HG02852 (cell line): ENCODE measurements around the gene TSEN2.
"Not testable (repeated sequence)": the region's sequence is repeated elsewhere in the genome, so short reads cannot be mapped to it uniquely, and the experiment has no call there.

ENCODE experiments used
- ATAC-seq: cut with Tn5 transposase; IDR thresholded peaks from one replicate; pipeline ENCODE4 v1.9.1; 2021; ENCODE audit warnings: mild to moderate bottlenecking, moderate library complexity; ENCODE audit not compliant: unreplicated experiment

TSEN2 gene

GRCh38 chr3:12484198-12484982, at the start of gene TSEN2:
Gene TSEN2 (plus strand): TSS chr3:12484480. CDS start chr3:12489801, 5,321 bp downstream.
- peak; percentile 94 for ATAC-seq

- ATAC-seq: no peak
Observed at GRCh38 chr3:12436514-12437220, 47.6 kb upstream of the TSEN2 start.

- no peak for ATAC-seq
Observed at GRCh38 chr3:12437221-12437605, 47.1 kb upstream of the TSEN2 start.

GRCh38 chr3:12437861-12438260, 46.4 kb upstream of the TSEN2 start:
- no peak for ATAC-seq

- ATAC-seq: no peak
Observed at GRCh38 chr3:12438318-12438717, 46.0 kb upstream of the TSEN2 start.

GRCh38 chr3:12439161-12439940, 44.9 kb upstream of the TSEN2 start:
- ATAC-seq: no peak

GRCh38 chr3:12440927-12441714, 43.2 kb upstream of the TSEN2 start:
- ATAC-seq: no peak

- ATAC-seq: no peak
Observed at GRCh38 chr3:12442654-12443501, 41.4 kb upstream of the TSEN2 start.

- no peak for ATAC-seq
Observed at GRCh38 chr3:12443781-12444522, 40.3 kb upstream of the TSEN2 start.

GRCh38 chr3:12444582-12445471, 39.5 kb upstream of the TSEN2 start:
- no peak for ATAC-seq

GRCh38 chr3:12445523-12446240, 38.6 kb upstream of the TSEN2 start:
- no peak for ATAC-seq

GRCh38 chr3:12446298-12446697, 38.0 kb upstream of the TSEN2 start:
- no peak for ATAC-seq

- ATAC-seq: no peak
Observed at GRCh38 chr3:12447075-12447474, 37.2 kb upstream of the TSEN2 start.

GRCh38 chr3:12448404-12449202, 35.7 kb upstream of the TSEN2 start:
- ATAC-seq: not testable (repeated sequence)

GRCh38 chr3:12449889-12450682, 34.2 kb upstream of the TSEN2 start:
- no peak for ATAC-seq

- no peak for ATAC-seq
Observed at GRCh38 chr3:12451481-12451880, 32.8 kb upstream of the TSEN2 start.
